K562 (cell line): ENCODE data around the gene OBSL1. TPM values are rescaled to one million over a fixed set of nuclear protein-coding genes. Genes with fewer than 3 reads are reported as not detected.

Experiments used
- ARHGAP35 ChIP-seq: fragments of 450-650 bp; IDR thresholded peaks from 2 replicates; pipeline ENCODE4 v1.6.1; 2018; ENCODE audit not compliant: partially characterized antibody
- CBX5 ChIP-seq: IDR thresholded peaks from 2 replicates; pipeline ENCODE4 v1.6.1; 2014; ENCODE audit warnings: low read depth, borderline replicate concordance
- CEBPZ ChIP-seq: fragments of 150-350 bp; IDR thresholded peaks from 2 replicates; pipeline ENCODE4 v1.6.1; 2014; ENCODE audit warnings: low read depth, mild to moderate bottlenecking, low read length, borderline replicate concordance
- DEAF1 ChIP-seq: fragments of 450-650 bp; formaldehyde crosslinking; IDR thresholded peaks from 2 replicates; pipeline ENCODE4 v1.4.0; 2020; ENCODE audit warnings: mild to moderate bottlenecking, moderate library complexity
- GABPB1 ChIP-seq: sonication (generic); formaldehyde crosslinking; IDR thresholded peaks from 2 replicates; pipeline ENCODE4 v1.8.0; 2022; ENCODE audit warnings: mild to moderate bottlenecking, missing genetic modification reagents
- KHSRP ChIP-seq: fragments of 450-650 bp; IDR thresholded peaks from 2 replicates; pipeline ENCODE4 v1.6.1; 2017
- MEIS2 ChIP-seq: fragments of 450-650 bp; IDR thresholded peaks from 2 replicates; pipeline ENCODE4 v1.6.1; 2014; ENCODE audit warnings: mild to moderate bottlenecking; ENCODE audit not compliant: partially characterized antibody
- MNT ChIP-seq, 2 experiments: fragments of 450-650 bp; conservative IDR thresholded peaks; 2 replicates each; pipeline ENCODE4 v1.6.1; 2017; ENCODE audit warnings: mild to moderate bottlenecking in 2 of 2, moderate library complexity in 2 of 2
- RBM15 ChIP-seq: fragments of 200-400 bp; formaldehyde crosslinking; IDR thresholded peaks from 2 replicates; pipeline ENCODE4 v1.6.1; 2018; ENCODE audit warnings: mild to moderate bottlenecking, low read length, moderate library complexity; ENCODE audit not compliant: insufficient read depth
- RNF2 ChIP-seq: sonication (generic); IDR thresholded peaks from 2 replicates; pipeline ENCODE4 v1.6.1; 2016
- TAF1 ChIP-seq: IDR thresholded peaks from 2 replicates; pipeline ENCODE4 v1.6.1; 2011; ENCODE audit warnings: mild to moderate bottlenecking, low read length, moderate library complexity; ENCODE audit not compliant: insufficient read depth, control insufficient read depth, severe bottlenecking; ENCODE audit errors: extremely low read depth
- TFAP4 ChIP-seq: sonication (generic); formaldehyde crosslinking; IDR thresholded peaks from 2 replicates; pipeline ENCODE4 v1.8.0; 2022; ENCODE audit warnings: missing genetic modification reagents, mild to moderate bottlenecking, moderate library complexity, borderline replicate concordance
- TFE3 ChIP-seq: fragments of 450-650 bp; formaldehyde crosslinking; IDR thresholded peaks from 2 replicates; pipeline ENCODE4 v1.4.0; 2020; ENCODE audit warnings: mild to moderate bottlenecking, mixed read lengths
- ZBTB5 ChIP-seq: fragments of 450-650 bp; IDR thresholded peaks from 2 replicates; pipeline ENCODE4 v1.6.1; 2017; ENCODE audit warnings: antibody characterized with exemption
- ZKSCAN1 ChIP-seq: fragments of 150-350 bp; IDR thresholded peaks from 2 replicates; pipeline ENCODE4 v1.6.1; 2016; ENCODE audit warnings: low read depth, low read length
- ZNF696 ChIP-seq: fragments of 250-450 bp; sonication (Bioruptor Pico); conservative IDR thresholded peaks from 2 replicates; pipeline ENCODE4 v1.4.0; 2020; ENCODE audit warnings: mild to moderate bottlenecking, moderate library complexity
- polyA plus RNA-seq, 8 experiments: library from polyadenylated mRNA; depleted of rRNA in 4 of 8; stranded (reverse) in 5 of 8; unstranded in 3 of 8; fragments of >200 nt; fragmentation: Nextera tagmentation in 2 of 8; fragmentation: Illumina TruSeq in 1 of 8; extraction: Ambion mirVana in 2 of 8; extraction: Trizol in 1 of 8; gene quantifications; 2 replicates each; pipeline versions ENCODE4 v1.2.1 to v1.2.3, GENCODE V29; 2011 to 2014; ENCODE audit warnings: inconsistent platforms in 1 of 8, missing spikeins in 1 of 8
- total RNA-seq, 7 experiments: library from RNA; depleted of rRNA in 6 of 7; stranded (reverse); fragments of >200 nt in 6 of 7; fragmentation: Illumina TruSeq in 2 of 7; extraction: Trizol in 2 of 7; gene quantifications; 2 replicates each; pipeline versions ENCODE4 v1.2.1 to v1.2.3, GENCODE V29; 2011 to 2021; ENCODE audit warnings: low replicate concordance in 1 of 7

Gene OBSL1
- total and polyA plus RNA-seq, 9 of the 15 experiments (the other 6 are each of a cell fraction or from before 2014, with no cell fraction given) = 1.2 to 26.6 (median 8.6) TPM

GRCh38 chr2:219543596-219544358 is 27.6 kb downstream of the OBSL1 start, which contains the start of the genes CHPF and TMEM198 (continued):
- TF ChIP-seq ZNF696 (CRISPR knock-in tag) = no peak
- TF ChIP-seq MNT (conservative IDR thresholded peaks at IDR 0.05) = peak; percentile 78 to 84
- TF ChIP-seq TFAP4 = peak; percentile 97
- TF ChIP-seq TFE3 (CRISPR knock-in tag) = no peak
- TF ChIP-seq TAF1 = peak; percentile 70
- TF ChIP-seq CBX5 = no peak
- TF ChIP-seq ZBTB5 = no peak
- TF ChIP-seq ZKSCAN1 = peak; percentile 11; the same call in 1 of the 2 replicates
- no peak for TF ChIP-seq RNF2
- TF ChIP-seq ARHGAP35 = no peak
- peak; percentile 66 for TF ChIP-seq KHSRP
- TF ChIP-seq CEBPZ = no peak
- TF ChIP-seq GABPB1 (CRISPR knock-in tag) = peak; percentile 94
- peak; percentile 76 for TF ChIP-seq MEIS2
- no peak for TF ChIP-seq DEAF1 (CRISPR knock-in tag)
- TF ChIP-seq RBM15 = no peak
